H9 (cell line): ENCODE measurements around the gene ENO4. TPM values are rescaled to one million over a fixed set of nuclear protein-coding genes. Genes with fewer than 3 reads are reported as not detected.

ENCODE experiments used
- DNase-seq: peaks from one replicate; pipeline ENCODE4 v3.0.0-alpha.2; 2017
- H2AFZ ChIP-seq: one replicate; pipeline ENCODE4 v1.6.1; 2013; ENCODE audit warnings: mild to moderate bottlenecking, low read length, control low read depth, moderate library complexity
- H2AK5ac ChIP-seq: 2 replicates; pipeline ENCODE4 v1.6.1; 2013; ENCODE audit warnings: low read length, control low read depth, mixed read lengths; ENCODE audit not compliant: insufficient read length
- H2BK120ac ChIP-seq: one replicate; pipeline ENCODE4 v1.6.1; 2013; ENCODE audit warnings: low read depth, mild to moderate bottlenecking, low read length, control low read depth, inconsistent platforms; ENCODE audit not compliant: poor library complexity, severe bottlenecking
- H2BK12ac ChIP-seq: 2 replicates; pipeline ENCODE4 v1.6.1; 2013; ENCODE audit warnings: low read length, control low read depth, mixed read lengths, low read depth; ENCODE audit not compliant: insufficient read length
- H2BK15ac ChIP-seq: 2 replicates; pipeline ENCODE4 v1.6.1; 2013; ENCODE audit warnings: low read depth, low read length, control low read depth
- H2BK20ac ChIP-seq: one replicate; pipeline ENCODE4 v1.6.1; 2013; ENCODE audit warnings: low read depth, mild to moderate bottlenecking, low read length, control low read depth, inconsistent platforms; ENCODE audit not compliant: poor library complexity, severe bottlenecking
- H2BK5ac ChIP-seq: 2 replicates; pipeline ENCODE4 v1.6.1; 2013; ENCODE audit warnings: low read length, control low read depth, mixed read lengths; ENCODE audit not compliant: insufficient read length
- H3K14ac ChIP-seq: 2 replicates; pipeline ENCODE4 v1.6.1; 2013; ENCODE audit warnings: low read length, control low read depth; ENCODE audit not compliant: insufficient read depth
- H3K18ac ChIP-seq: 2 replicates; pipeline ENCODE4 v1.6.1; 2013; ENCODE audit warnings: low read depth, mild to moderate bottlenecking, mixed read lengths, low read length, control low read depth; ENCODE audit not compliant: insufficient read length
- H3K23ac ChIP-seq: 2 replicates; pipeline ENCODE4 v1.6.1; 2013; ENCODE audit warnings: low read length, control low read depth, mixed read lengths, low read depth; ENCODE audit not compliant: insufficient read length
- H3K23me2 ChIP-seq: 2 replicates; pipeline ENCODE4 v1.6.1; 2013; ENCODE audit warnings: low read depth, mild to moderate bottlenecking, mixed read lengths, low read length, control low read depth; ENCODE audit not compliant: insufficient read length, poor library complexity, severe bottlenecking
- H3K27ac ChIP-seq: 2 replicates; pipeline ENCODE4 v1.5.1; 2013; ENCODE audit warnings: low read length, control low read depth, mixed read lengths, low read depth; ENCODE audit not compliant: insufficient read length
- H3K27me3 ChIP-seq: 2 replicates; pipeline ENCODE4 v1.6.1; 2013; ENCODE audit warnings: low read length, control low read depth, inconsistent platforms; ENCODE audit not compliant: insufficient read depth
- H3K4ac ChIP-seq: 2 replicates; pipeline ENCODE4 v1.6.1; 2013; ENCODE audit warnings: low read depth, mild to moderate bottlenecking, control low read depth, inconsistent platforms, low read length, moderate library complexity
- H3K4me1 ChIP-seq: 2 replicates; pipeline ENCODE4 v1.6.1; 2013; ENCODE audit warnings: low read length, control low read depth, inconsistent platforms; ENCODE audit not compliant: insufficient read depth
- H3K4me2 ChIP-seq: 2 replicates; pipeline ENCODE4 v1.6.1; 2013; ENCODE audit warnings: low read length, control low read depth, mixed read lengths; ENCODE audit not compliant: insufficient read length, insufficient read depth
- H3K56ac ChIP-seq: 2 replicates; pipeline ENCODE4 v1.6.1; 2013; ENCODE audit warnings: low read depth, mild to moderate bottlenecking, mixed read lengths, low read length, control low read depth; ENCODE audit not compliant: insufficient read length
- H3K79me1 ChIP-seq: 2 replicates; pipeline ENCODE4 v1.6.1; 2013; ENCODE audit warnings: low read depth, mild to moderate bottlenecking, moderate library complexity, low read length, control low read depth, inconsistent platforms; ENCODE audit not compliant: insufficient read depth, poor library complexity, severe bottlenecking
- H3K79me2 ChIP-seq: 2 replicates; pipeline ENCODE4 v1.6.1; 2013; ENCODE audit warnings: low read length, control low read depth, inconsistent platforms; ENCODE audit not compliant: insufficient read depth
- H3K9ac ChIP-seq: 2 replicates; pipeline ENCODE4 v1.6.1; 2013; ENCODE audit warnings: low read length, control low read depth, mixed read lengths; ENCODE audit not compliant: insufficient read length; ENCODE audit errors: extremely low read depth
- H3K9me3 ChIP-seq: one replicate; pipeline ENCODE4 v1.6.1; 2013; ENCODE audit warnings: low read depth, low read length, inconsistent platforms; ENCODE audit not compliant: control insufficient read depth
- H3T11ph ChIP-seq: one replicate; pipeline ENCODE4 v1.6.1; 2013; ENCODE audit warnings: mild to moderate bottlenecking, low read length, control low read depth, inconsistent platforms
- H4K20me1 ChIP-seq: one replicate; pipeline ENCODE4 v1.6.1; 2013; ENCODE audit not compliant: control insufficient read depth, insufficient read length, insufficient read depth
- H4K5ac ChIP-seq: 2 replicates; pipeline ENCODE4 v1.6.1; 2013; ENCODE audit warnings: low read depth, mild to moderate bottlenecking, mixed read lengths, low read length, control low read depth; ENCODE audit not compliant: insufficient read length
- H4K8ac ChIP-seq: replicated peaks from 2 replicates; pipeline ENCODE4 v1.6.1; 2013; ENCODE audit warnings: low read length, control low read depth, mixed read lengths, low read depth; ENCODE audit not compliant: insufficient read length
- H4K91ac ChIP-seq: 2 replicates; pipeline ENCODE4 v1.6.1; 2013; ENCODE audit warnings: low read depth, mild to moderate bottlenecking, moderate library complexity, mixed read lengths, low read length, control low read depth; ENCODE audit not compliant: insufficient read length
- H3K27ac Mint-ChIP-seq, 3 experiments: 2 replicates in 2 of 3; 3 replicates in 1 of 3; pipeline ENCODE4 v1.8.0; 2020 to 2021; ENCODE audit warnings: mixed read lengths in 3 of 3, mild to moderate bottlenecking in 1 of 3, moderate library complexity in 1 of 3
- H3K27me3 Mint-ChIP-seq: 2 replicates; pipeline ENCODE4 v1.8.0; 2021; ENCODE audit warnings: low read depth, mild to moderate bottlenecking, moderate library complexity, mixed read lengths
- H3K36me3 Mint-ChIP-seq, 3 experiments: 2 replicates in 2 of 3; 3 replicates in 1 of 3; pipeline ENCODE4 v1.8.0; 2020 to 2021; ENCODE audit warnings: low read depth in 3 of 3, mixed read lengths in 3 of 3; ENCODE audit not compliant: insufficient read depth in 1 of 3
- H3K4me1 Mint-ChIP-seq, 2 experiments: 2 replicates each; pipeline ENCODE4 v1.8.0; 2020; ENCODE audit warnings: mixed read lengths in 2 of 2
- H3K4me3 Mint-ChIP-seq, 2 experiments: 2 replicates in 1 of 2; 3 replicates in 1 of 2; pipeline ENCODE4 v1.8.0; 2020 to 2021; ENCODE audit warnings: mild to moderate bottlenecking in 2 of 2, mixed read lengths in 2 of 2, moderate library complexity in 1 of 2
- H3K9me3 Mint-ChIP-seq, 2 experiments: 2 replicates in 1 of 2; 3 replicates in 1 of 2; pipeline ENCODE4 v1.8.0; 2020; ENCODE audit warnings: mild to moderate bottlenecking in 2 of 2, mixed read lengths in 2 of 2, moderate library complexity in 1 of 2
- CTCF ChIP-seq: fragments of 200-600 bp; sonication (generic); conservative IDR thresholded peaks from 3 replicates; pipeline ENCODE4 v1.8.0; 2021; ENCODE audit warnings: antibody characterized with exemption, mild to moderate bottlenecking
- WGBS: extraction: QIAGEN DNeasy Blood & Tissue Kit; methylation state at CpG from one replicate; pipeline ENCODE4 v1.1.7; 2013; ENCODE audit warnings: missing lambda C conversion rate, low lambda C conversion rate, mixed read lengths; ENCODE audit not compliant: insufficient read length; ENCODE audit errors: extremely low coverage; 5-methylcytosine and 5-hydroxymethylcytosine counted together
- total RNA-seq: library from RNA; stranded (reverse); gene quantifications from 2 replicates; pipeline ENCODE4 v1.2.1, GENCODE V29; 2021

ENO4 gene
- total RNA-seq, 1 experiment from 2014 or later: 0.26 TPM

- H2BK5ac ChIP-seq: no peak overlapping the region
- WGBS: no CpG with 5 or more reads among the region's 3 CpGs
Observed at GRCh38 chr10:116925056-116925455, 75.8 kb downstream of the ENO4 start.

More at GRCh38 chr10:116925056-116925455, 75.8 kb downstream of the ENO4 start:
- no peak overlapping the region for H4K8ac ChIP-seq
- no peak overlapping the region for H3K23ac ChIP-seq
- no peak overlapping the region for H2BK120ac ChIP-seq
- no peak overlapping the region for H2BK12ac ChIP-seq
- no peaks in the 10 kb centered on the region for H3K79me1 ChIP-seq
- H3K27me3 ChIP-seq: no peaks in the 10 kb centered on the region
- H2BK15ac ChIP-seq: no peak overlapping the region
- Mint-ChIP-seq H3K4me3 (no peak overlapping the region), H3K9me3 (no peaks in the 10 kb centered on the region; a peak in 1 of 5 replicates), H3K27ac (peak overlapping the region in 2 of 3 experiments; percentile 68 to 85; a peak in 2 of 7 replicates), H3K36me3 (peaks cover 11 to 26% (median 20%) of the 10 kb centered on the region in 3 experiments; a peak in 6 of 7 replicates), H3K27me3 (no peaks in the 10 kb centered on the region), H3K4me1 (peaks cover 8 to 14% of the 10 kb centered on the region in 2 experiments)
- H3K18ac ChIP-seq: no peak overlapping the region
- no peaks in the 10 kb centered on the region for H4K20me1 ChIP-seq
- no peak overlapping the region for H3K27ac ChIP-seq
- no peaks in the 10 kb centered on the region for H3K23me2 ChIP-seq
- H3K56ac ChIP-seq: no peak overlapping the region
- H4K91ac ChIP-seq: no peak overlapping the region
- H3K4me2 ChIP-seq: no peak overlapping the region
- no peak overlapping the region for H2BK20ac ChIP-seq
- H3K79me2 ChIP-seq: no peaks in the 10 kb centered on the region
- no peak overlapping the region for H2AFZ ChIP-seq
- H3K4ac ChIP-seq: no peak overlapping the region
- H3K4me1 ChIP-seq: no peaks in the 10 kb centered on the region; the same call in 1 of the 2 replicates
- H2AK5ac ChIP-seq: no peak overlapping the region
- no peaks in the 10 kb centered on the region for H3K9me3 ChIP-seq
- DNase-seq: no peak
- H4K5ac ChIP-seq: no peak overlapping the region
- H3T11ph ChIP-seq: no peak overlapping the region
- no peak overlapping the region for H3K9ac ChIP-seq
- H3K14ac ChIP-seq: no peak overlapping the region
- no peak for TF ChIP-seq CTCF
